HFF-Myc (cell line): ENCODE results near the gene LPCAT1.
A peak's percentile ranks its signal among the peaks of the same experiment; 100 is the strongest.

ENCODE experiments used
- DNase-seq: peaks from one replicate; pipeline ENCODE4 v3.0.0-alpha.2; 2011; ENCODE audit warnings: low read depth; ENCODE audit errors: extremely low read depth
- H3K4me3 ChIP-seq: replicated peaks from 2 replicates; pipeline ENCODE4 v1.5.1; 2011; ENCODE audit warnings: low read depth, mild to moderate bottlenecking, control low read depth, low read length
- TF ChIP-seq, protein P1 (sequence below): IDR thresholded peaks from 2 replicates; pipeline ENCODE4 v1.5.1; 2012; ENCODE audit warnings: mild to moderate bottlenecking, low read depth, low read length, control low read depth; ENCODE audit errors: missing control alignments

The LPCAT1 gene

DNA sequence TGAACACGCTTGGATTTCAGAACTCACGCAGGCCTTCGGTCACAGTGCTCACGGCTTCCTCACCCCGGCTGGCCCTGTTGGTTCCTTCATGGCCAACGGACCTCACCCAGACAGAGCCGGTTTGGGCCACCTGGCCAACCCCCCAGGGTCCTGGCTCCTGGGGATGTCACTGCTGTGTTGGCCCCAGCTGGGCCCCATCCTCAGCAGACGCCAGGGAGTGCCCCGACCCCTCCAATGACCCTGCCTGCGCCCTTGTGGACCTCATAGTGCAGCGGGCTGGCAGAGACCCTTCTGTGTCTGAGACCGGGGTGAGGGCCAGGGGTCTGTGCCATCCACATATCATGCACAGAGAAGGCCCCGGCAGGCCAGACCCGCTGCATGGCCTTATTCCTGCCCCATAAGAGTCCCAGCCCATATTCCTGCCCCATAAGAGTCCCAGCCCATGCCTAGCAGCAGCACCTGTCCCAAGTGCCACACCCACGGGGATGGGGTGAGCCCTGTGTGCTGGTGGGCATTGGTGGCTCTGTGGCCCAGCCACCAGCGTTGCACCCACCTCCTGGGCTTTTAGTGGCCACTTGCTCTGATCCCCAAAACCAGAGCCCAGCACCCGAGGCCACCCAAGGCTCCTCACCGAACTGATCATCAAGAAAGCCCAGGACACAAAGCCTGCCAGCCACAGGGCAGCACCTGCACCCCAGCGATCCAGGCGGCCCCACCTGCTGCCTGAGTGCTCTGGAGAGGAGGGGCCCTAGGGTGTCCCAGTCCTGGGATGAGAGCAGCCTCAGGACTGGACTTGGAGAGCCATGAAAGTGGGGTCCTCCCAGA is 1.3 kb upstream of the LPCAT1 start:
- TF ChIP-seq, protein P1, sequence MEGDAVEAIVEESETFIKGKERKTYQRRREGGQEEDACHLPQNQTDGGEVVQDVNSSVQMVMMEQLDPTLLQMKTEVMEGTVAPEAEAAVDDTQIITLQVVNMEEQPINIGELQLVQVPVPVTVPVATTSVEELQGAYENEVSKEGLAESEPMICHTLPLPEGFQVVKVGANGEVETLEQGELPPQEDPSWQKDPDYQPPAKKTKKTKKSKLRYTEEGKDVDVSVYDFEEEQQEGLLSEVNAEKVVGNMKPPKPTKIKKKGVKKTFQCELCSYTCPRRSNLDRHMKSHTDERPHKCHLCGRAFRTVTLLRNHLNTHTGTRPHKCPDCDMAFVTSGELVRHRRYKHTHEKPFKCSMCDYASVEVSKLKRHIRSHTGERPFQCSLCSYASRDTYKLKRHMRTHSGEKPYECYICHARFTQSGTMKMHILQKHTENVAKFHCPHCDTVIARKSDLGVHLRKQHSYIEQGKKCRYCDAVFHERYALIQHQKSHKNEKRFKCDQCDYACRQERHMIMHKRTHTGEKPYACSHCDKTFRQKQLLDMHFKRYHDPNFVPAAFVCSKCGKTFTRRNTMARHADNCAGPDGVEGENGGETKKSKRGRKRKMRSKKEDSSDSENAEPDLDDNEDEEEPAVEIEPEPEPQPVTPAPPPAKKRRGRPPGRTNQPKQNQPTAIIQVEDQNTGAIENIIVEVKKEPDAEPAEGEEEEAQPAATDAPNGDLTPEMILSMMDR = no peak
- no peak for DNase-seq
- no peak overlapping the region for H3K4me3 ChIP-seq

DNA sequence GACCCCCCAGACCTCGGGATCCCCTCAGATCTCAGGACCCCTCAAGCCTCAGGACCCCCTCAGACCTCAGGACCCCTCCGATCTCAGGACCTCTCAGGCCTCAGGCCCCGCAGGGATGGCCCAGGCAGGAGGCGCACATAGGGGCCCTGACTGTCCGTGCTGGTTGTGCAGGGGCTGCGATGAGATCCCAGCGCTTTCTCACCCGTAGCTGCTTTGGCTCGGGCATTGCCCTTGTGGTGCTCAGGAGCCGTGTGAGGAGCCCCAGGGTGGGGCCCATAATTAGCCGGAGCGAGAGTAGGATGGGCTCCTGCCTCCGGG is 680 bp upstream of the LPCAT1 start:
- DNase-seq = no peak
- TF ChIP-seq, protein P1 = no peak
- peak overlapping the region; percentile 75 for H3K4me3 ChIP-seq

DNA sequence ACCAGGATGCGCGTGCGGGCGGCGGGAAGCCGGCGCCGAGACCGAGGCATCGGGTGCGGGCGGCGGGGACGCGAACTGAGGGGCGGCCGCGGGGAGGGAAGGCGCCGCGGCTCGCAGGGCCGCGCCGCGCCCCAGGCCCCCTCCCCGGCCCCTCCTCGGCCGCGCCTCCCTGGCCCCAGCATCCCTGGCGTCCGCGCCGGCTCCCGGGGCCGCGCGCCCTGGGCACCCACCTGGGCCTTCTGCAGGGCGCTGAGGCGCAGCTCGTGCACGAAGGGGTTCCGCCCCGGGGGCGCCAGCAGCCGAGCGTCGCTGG is 324 bp downstream of the LPCAT1 start:
- peak overlapping the region; percentile 75 for H3K4me3 ChIP-seq
- DNase-seq = no peak
- TF ChIP-seq, protein P1 = no peak

DNA sequence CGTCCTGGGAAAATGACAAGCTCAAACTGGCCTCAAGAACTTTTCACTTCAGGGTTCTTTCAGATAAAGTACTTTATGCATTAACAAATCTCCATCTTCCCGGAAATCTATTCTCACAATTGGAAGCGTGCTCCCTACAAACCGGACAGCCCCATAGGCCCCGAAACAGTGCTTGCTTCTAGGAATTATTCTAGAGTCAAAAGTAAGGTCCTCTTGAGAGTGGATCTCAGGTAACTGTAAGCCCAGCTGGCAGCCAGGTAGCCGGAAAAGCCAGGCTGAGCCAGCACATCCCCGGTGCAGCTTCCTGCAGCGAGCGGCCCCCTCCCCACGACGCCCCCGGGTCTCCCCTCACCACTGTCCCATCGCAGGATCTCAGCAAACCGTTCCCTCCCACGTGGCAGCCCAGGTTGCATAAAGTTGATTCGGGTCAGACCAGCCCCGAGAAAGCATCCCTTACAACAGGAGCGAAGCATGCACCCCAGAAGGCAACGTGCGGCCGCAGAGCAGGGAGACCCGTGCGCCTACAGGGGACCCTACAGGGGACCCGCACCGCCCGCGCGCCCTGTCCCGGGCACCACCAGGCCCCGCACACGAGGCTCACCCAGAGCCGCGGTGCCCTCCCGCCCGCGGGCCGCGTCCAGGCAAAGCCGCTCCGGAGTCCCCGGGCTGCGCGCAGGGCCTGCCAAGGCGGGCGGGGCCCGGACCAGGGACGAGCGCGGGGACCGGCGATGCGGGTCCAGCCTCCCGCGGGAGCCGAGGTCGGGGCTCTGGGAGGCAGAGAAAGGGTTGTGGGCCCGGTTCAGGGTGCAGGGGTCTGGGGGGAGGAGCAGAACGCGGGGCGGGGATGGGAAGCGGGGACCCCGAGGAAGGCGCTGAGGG is 920 bp downstream of the LPCAT1 start:
- DNase-seq = no peak
- H3K4me3 ChIP-seq = peak overlapping the region; percentile 75
- TF ChIP-seq, protein P1 = no peak

DNA sequence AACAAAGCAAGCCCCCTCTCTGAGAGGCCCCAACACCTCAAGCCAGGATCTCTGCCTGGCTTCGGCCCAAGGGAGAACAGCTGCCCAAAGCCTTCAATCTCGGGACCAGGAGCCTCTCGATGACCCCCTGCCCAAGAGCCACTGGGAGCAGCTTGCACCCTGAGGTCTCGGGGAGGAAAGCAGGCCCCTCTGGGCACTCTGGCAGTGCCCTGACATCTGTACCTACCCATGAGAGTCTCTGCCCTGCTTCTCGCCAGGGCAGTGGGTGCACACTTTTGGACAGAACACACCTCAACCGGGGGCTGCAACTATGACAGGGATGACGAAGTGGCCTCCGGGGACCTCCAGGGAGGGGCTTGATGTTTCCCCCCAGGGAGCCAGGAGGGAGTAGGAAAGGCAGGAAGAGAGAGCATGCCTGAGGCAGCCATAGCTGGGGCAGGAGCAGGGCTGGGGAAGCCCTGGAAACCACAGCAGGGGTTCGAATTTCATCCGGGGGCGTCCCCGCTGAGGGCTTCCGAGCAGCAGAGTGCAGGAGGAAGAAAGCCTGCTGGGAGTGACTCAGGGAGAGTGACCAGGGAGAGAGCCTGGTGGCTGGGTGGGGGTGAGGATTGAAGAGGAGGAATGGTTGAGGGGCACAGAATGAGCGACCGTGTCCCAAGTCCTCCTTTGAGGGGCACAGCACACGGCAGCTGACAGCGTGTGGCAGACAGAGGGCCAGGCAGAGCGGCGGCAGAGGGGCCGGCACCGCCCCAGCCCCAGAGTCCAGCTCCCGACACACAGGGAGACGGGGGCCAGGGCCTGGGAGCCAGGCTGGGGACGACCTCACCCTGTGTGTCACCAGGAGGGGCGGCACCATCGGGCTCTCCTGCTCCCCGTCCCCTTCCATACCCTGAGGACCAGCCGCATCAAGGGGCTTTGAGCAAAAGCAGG is 1.8 kb downstream of the LPCAT1 start:
- TF ChIP-seq, protein P1 = no peak
- peak; percentile 54 for DNase-seq
- H3K4me3 ChIP-seq = peak overlapping the region; percentile 75

DNA sequence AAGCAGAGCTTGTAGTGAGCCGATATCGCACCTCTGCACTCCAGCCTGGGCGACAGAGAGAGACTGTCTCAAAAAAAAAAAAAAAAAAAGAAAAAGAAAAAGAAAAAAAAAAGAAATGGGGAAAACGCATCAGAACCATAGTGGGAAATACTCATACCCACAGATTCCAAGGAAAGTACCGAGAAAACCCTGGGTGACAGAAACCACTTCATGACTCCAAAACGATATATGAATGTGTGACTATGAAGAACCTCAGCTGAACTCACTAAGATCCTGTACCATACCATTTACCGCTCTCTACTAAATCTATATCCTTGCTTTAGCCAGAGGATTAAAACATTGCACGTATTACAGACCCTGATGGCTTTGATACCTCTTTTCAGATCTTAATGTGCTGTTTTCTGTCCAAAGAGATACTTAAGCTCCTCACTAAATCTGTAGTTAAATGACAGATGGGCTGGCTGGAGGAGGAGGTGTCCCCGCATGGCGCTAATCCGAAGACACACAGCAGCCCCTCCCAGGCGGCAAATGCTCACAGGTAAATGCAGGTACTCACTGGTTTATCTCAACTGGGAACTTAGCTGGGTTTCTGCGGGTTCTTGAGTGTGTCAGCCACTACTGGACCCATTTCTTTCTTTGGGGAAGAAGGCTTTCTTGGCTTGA is 2.8 kb downstream of the LPCAT1 start:
- TF ChIP-seq, protein P1 = no peak
- DNase-seq = no peak
- H3K4me3 ChIP-seq = peak overlapping the region; percentile 75
